Body of pancreas (tissue), 4 donors: ENCODE data around the gene CLASP1.

Experiments
- CTCF ChIP-seq, 7 experiments: fragments of 450-650 bp in 4 of 7; fragments of 200-600 bp in 3 of 7; sonication (generic) in 3 of 7; IDR thresholded peaks; one replicate each; pipeline ENCODE4 v1.5.1; 2016 to 2019; ENCODE audit warnings: antibody characterized with exemption in 7 of 7
- POLR2A ChIP-seq, 3 donors: fragments of 450-650 bp; IDR thresholded peaks; one replicate each; pipeline ENCODE4 v1.6.1; 2016; ENCODE audit warnings: antibody characterized with exemption in 3 of 3, mild to moderate bottlenecking in 2 of 3

GRCh38 chr2:121293450-121294325, 355.6 kb downstream of the CLASP1 start:
- TF ChIP-seq CTCF (IDR thresholded peaks at IDR 0.05): no peak
- TF ChIP-seq POLR2A (IDR thresholded peaks at IDR 0.05): no peak
